SK-N-SH (cell line): ENCODE measurements around the gene ZDHHC15.

Experiments used
- CTCF ChIP-seq: fragments of 200-600 bp; sonication (generic); IDR thresholded peaks from 2 replicates; pipeline ENCODE4 v1.6.1; 2017; ENCODE audit warnings: antibody characterized with exemption, mild to moderate bottlenecking, moderate library complexity
- EP300 ChIP-seq, 2 experiments: IDR thresholded peaks; 2 replicates each; pipeline versions ENCODE4 v1.4.0 to v1.6.1; 2012; ENCODE audit warnings: borderline replicate concordance in 1 of 2, low read depth in 1 of 2, low read length in 1 of 2

- TF ChIP-seq CTCF (no peak), EP300 (IDR thresholded peaks at IDR 0.05; ENCODE audit: borderline replicate concordance in 1 of 2, low read depth in 1 of 2, low read length in 1 of 2) (no peak)
Measured at GRCh38 chrX:75483933-75484332, 38.9 kb downstream of the ZDHHC15 start.
